Right lobe of liver (tissue), 4 donors: ENCODE measurements around the gene SAMD8.

Experiments used
- CTCF ChIP-seq, 4 donors: fragments of 200-600 bp in 3 of 4; fragments of 450-650 bp in 1 of 4; IDR thresholded peaks; one replicate each; pipeline versions ENCODE4 v1.5.1 to v1.8.0; 2016 to 2022; ENCODE audit warnings: antibody characterized with exemption in 4 of 4, mild to moderate bottlenecking in 2 of 4
- POLR2A ChIP-seq: fragments of 450-650 bp; IDR thresholded peaks from one replicate; pipeline ENCODE4 v1.6.1; 2017; ENCODE audit warnings: antibody characterized with exemption, mild to moderate bottlenecking
- donor health status: DM: no; HTN: no; CAD: no.
- donor health status: DM: no; HTN: no; CAD: no.
- donor health status: DM: no; HTN: yes; CAD: no.

GRCh38 chr10:75081379-75081778 lies 30.1 kb upstream of the SAMD8 start:
- TF ChIP-seq CTCF (IDR thresholded peaks at IDR 0.05) (no peak), POLR2A (no peak)
